Measurements from ENCODE around the gene ZFYVE28. TPM values are rescaled to one million over a fixed set of nuclear protein-coding genes. Genes with fewer than 3 reads are reported as not detected.
"Not testable (repeated sequence)": the region's sequence is repeated elsewhere in the genome, so short reads cannot be mapped to it uniquely, and the experiment has no call there.

ZFYVE28 gene
- total RNA-seq, 2 donors from 2014 or later: 7.4 to 8.4 TPM

DNA sequence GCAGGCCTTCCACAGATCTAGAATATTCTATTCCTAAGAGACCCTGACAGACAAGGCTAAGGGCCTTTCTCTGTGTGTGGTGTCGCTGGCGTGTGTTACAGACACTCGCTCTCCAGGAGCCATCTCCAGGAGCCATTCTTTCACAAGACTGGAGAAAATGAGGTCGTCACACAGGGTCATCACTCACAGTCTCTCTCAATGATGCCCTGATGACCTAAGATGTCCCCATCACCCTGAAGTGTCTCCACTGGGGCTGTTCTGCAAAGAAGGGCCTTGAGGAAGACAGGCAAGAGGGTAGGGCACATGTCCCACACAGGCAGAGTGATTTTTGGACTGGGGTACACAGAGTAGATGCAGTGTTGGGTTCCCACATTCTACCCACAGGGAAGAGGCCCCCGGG lies 34.7 kb downstream of the ZFYVE28 start:
- DNase-seq (ENCODE audit: low spot score): no peak
- intact Hi-C loops (cut with DNase I): no loop called here

DNA sequence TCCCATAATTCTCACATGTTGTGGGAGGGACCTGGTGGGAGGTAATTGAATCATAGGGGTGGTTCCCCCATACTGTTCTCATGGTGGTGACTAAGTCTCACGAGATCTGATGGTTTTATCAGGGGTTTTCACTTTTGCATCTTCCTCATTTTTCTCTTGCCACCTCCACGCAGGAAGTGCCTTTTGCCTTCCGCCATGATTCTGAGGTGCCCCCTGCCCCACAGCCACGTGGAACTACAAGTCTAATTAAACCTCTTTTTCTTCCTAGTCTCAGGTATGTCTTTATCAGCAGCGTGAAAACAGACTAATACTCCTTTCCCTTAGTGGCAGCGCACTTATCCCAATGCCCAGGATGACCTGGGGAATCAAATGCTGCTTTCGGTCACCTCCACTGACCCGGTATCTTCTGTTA lies 35.2 kb downstream of the ZFYVE28 start:
- DNase-seq (ENCODE audit: low spot score); intact Hi-C loops (cut with DNase I): not testable (repeated sequence)

DNA sequence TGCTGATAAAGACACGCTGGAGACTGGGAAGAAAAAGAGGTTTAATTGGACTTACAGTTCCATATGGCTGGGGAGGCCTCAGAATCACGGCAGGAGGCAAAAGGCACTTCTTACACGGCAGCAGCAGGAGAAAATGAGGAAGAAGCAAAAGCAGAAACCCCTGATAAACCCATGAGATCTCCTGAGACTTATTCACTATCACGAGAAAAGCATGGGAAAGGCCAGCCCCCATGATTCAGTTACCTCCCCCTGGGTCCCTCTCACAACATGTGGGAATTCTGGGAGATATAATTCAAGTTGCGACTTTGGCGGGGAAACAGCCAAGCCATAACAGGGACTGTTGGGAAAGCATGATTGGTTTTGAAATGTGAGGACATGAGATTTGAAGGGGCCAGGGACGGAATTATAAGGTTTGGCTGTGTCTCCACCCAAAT lies 35.7 kb downstream of the ZFYVE28 start:
- intact Hi-C loops (cut with DNase I); DNase-seq (ENCODE audit: low spot score): not testable (repeated sequence)

DNA sequence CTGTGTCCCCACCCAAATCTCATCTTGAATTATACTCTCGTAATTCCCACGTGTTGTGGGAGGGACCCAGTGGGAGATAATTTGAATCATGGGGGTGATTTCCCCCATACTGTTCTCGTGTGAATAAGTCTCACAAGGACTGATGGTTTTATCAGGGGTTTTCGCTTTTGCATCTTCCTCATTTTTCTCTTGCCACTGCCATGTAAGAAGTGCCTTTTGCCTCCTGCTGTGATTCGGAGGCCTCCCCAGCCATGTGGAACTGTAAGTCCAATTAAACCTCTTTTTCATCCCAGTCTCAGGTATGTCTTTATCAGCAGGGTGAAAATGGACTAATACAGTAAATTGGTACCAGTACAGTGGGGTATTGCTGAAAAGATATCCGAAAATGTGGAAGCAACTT lies 37.9 kb downstream of the ZFYVE28 start:
- DNase-seq (ENCODE audit: low spot score); intact Hi-C loops (cut with DNase I): not testable (repeated sequence)

DNA sequence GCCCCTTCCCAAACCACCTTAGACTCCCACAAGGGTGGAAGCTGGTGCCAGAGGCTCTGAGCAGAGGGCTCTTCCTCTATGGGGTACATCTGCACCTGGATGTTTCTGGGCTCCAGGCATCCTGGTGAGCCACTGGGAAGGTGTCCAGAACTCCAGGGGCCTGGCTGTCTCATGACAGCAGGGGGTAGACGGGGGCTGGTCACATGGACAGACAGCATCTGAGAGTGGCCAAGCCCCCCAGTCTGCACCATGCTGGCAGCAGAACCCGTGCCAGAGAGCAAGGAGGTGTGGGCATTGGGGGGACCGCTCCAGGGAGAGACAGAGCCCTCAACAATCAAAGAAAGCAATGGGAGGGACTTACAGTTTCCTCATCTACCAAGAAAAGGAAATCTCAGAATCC lies 39.5 kb downstream of the ZFYVE28 start:
- DNase-seq (ENCODE audit: low spot score): no peak
- intact Hi-C loops (cut with DNase I): no loop called here

DNA sequence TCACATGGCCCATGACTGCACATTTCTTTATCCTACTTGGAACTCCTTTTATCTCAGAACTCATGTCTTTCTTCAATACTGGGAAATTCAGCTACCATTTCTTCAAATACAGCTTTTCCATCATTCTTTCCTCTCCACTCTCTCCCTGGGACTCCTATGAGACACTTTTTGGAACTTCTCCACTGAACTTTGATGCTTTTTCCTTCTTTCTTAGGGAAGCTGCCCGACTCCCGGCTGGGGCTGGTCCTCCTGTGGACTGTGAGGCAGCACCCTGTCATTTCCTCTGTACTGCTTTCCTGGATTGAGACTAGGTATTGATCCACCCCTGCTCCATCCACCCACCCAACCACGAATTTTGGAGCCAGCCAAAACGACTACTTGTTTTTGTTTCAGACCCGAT lies 40.0 kb downstream of the ZFYVE28 start:
- intact Hi-C loops (cut with DNase I): no loop called here
- DNase-seq (ENCODE audit: low spot score): no peak

DNA sequence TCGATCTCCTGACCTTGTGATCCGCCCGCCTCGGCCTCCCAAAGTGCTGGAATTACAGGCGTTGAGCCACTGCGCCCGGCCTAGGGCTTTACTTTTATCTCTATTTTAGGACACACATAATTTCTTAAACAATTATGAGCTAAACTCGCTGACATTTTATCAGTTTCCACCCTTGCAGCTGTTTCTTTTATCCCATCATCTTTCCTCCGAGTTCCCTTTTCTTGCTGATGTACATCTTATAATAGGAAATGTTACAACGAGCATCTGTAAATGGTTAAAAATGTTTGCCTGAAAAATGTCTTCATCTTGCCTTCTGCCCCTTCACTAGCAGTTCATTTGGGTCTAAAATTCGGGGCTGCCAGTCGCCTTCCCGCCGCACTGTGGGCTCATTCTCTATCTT lies 41.2 kb downstream of the ZFYVE28 start:
- intact Hi-C loops (cut with DNase I): no loop called here

DNA sequence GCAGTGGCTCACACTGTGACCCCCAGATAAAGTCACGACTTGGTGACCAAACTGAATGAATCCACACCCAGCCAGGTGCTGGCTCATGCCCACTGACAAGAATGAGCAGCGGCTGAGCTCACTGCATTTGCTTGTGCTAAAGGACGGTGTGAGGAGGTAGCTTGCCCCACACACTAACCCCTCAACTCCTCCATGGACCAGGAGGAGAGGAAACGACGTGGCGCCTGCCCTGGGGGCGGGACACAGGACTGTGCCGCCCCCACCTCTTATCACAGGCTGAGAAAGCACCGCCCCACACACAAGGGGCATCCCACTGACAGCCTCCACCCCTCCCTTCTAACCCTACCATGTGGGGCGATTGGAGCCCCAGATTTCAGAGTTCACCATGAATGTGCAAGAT lies 43.0 kb downstream of the ZFYVE28 start:
- intact Hi-C loops (cut with DNase I): no loop called here
- DNase-seq (ENCODE audit: low spot score): no peak

More for the DNA sequence above, 41.2 kb downstream of the ZFYVE28 start:
- DNase-seq (ENCODE audit: low spot score): no peak

DNA sequence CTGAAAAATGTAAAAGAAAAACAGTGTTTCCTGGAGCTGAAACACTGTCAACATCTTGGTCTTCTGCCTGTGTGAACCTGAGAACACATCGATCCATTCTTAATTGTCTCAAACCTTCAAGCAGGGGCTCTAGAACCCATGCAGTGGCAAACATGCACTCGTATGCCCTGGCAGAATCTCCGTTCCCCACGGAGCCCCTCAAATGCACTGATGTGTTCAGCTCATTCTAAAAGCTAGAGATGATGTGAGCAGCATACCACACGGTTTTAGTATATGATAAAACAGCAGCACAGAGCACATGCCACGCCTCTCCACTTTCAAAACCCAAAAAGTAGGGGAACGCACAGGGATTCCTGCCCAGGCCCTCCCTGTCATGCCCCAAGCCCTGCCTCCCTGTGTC lies 44.9 kb downstream of the ZFYVE28 start:
- intact Hi-C loops (cut with DNase I): no loop called here
- DNase-seq (ENCODE audit: low spot score): no peak

DNA sequence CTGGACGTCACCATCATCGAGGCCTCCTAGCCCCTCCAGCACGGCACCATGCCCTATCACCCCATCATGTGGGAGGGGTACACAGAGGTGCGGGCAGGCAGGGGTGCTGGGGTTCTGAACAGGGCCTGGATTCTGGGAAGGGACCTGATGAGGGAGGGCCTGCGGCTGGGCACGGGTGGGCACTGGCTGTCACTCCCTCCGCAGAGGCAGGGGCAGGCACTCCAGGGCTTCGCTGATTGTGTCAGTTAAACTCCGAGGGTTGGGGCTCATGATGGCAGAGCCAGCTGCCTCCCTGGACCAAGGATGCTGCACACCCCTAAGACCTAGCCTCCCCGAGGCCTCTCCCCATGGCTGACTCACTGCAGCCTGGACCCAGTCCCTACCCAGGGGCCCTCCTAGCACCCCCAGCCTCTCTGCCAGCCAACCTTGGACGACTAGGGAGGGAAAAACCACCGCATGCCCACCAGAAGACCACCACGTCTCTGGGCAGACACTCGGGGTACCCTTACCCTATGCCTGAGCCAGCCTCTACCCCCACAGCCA lies 45.9 kb downstream of the ZFYVE28 start:
- no peak for DNase-seq (ENCODE audit: low spot score)
- intact Hi-C loops (cut with DNase I): no loop called here

DNA sequence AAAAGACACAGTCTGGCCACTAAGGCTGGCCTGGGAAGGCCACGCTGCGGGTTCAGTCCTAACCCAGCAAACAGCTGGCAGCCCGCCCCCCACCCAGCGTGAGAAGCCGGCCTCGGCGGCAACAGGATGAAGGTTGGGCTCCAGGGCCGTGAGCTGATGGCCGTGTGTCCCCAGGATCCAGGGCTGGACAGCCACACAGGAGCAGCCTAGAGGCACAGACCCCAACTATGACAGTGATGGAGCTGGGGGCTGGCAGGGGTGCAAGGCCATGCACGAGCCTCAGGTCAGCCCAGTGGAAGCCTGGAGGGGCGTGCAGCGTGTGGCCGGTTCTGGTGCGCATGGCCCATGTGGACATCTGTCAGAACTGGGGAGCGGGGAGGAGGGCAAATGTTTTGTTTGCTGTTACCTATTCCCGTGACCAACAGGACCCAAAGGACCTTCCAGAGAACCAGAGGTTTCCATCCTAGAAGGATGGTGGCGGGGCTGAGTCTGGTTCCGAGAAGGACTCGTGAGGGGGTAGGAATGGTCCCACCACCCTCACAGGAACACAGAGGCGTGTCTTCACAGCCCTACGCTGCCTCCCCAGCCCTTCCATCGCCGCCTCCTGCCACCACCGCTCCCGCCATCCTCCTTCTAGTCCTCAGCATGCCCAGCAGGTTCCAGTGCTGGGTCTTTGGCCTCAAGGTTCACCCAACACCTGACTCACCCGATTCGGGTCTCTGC lies 46.5 kb downstream of the ZFYVE28 start:
- no peak for DNase-seq (ENCODE audit: low spot score)
- intact Hi-C loops (cut with DNase I): no loop called here

DNA sequence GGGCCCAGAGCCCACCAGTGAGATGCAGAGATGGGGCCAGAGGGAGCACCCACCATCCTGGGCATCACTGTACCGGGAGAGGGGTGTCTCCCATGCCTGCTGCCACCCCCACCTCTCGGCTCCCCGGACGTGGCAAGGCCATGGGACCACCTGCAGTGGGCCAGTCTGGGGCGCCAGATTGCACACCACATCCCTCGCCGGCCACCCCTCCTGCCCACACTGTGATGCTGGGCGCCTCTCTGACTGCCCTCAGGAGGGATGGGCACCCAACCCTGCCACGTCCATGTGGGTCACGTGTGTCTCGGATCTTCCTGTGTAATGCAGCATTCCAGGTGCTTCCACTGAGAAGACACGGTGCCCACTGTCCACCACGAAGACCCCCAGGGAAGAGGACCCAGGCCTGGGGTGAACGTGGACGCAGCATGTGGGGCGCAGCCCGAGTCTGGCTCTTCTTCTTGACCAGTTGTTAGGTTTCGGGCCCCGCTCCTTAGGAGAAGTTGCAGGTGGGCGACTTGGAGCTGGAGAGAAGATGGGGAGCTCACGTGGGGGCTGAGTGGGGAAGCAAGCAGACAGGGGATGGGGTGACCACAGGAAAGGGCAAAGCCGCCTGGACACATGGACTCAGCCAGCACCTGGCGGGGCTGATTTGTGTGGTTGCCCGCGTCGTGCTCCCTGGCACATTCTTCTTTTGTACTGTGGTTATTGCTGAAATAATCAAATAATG lies 47.7 kb downstream of the ZFYVE28 start:
- DNase-seq (ENCODE audit: low spot score): no peak
- intact Hi-C loops (cut with DNase I): no loop called here

DNA sequence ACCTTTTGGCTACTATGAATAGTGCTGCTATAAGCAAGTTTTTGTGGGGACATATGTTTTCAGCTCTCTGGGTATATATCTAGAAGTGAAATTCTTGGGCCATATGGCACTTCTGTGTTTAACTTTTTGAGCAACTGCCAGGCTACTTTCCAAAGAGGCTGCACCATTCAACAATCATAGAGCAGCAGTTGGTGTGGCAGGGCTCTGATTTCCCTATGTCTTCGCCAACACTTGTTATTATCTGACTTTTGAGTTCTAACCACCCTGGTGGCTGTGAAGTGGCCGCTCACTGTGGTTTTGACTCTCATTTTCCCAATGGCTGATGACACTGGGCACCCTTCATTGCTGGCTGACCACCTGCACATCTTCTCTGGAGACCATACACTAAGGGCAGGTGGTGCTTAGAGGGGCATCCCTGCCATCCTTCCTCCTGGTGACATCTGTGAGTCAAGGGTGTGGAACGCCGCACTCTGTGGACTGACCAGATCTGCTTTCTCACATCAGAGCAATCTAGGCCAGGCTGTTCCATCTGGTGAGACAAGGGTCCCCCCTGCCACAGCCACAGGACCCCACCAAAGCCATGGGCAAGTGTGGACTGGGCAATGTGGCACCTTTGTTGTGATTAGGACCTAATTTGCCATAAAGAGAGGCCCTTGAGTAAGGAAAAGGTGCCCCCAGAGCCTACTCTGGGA lies 49.6 kb downstream of the ZFYVE28 start:
- intact Hi-C loops (cut with DNase I): no loop called here
- DNase-seq (ENCODE audit: low spot score): peak; percentile 74

DNA sequence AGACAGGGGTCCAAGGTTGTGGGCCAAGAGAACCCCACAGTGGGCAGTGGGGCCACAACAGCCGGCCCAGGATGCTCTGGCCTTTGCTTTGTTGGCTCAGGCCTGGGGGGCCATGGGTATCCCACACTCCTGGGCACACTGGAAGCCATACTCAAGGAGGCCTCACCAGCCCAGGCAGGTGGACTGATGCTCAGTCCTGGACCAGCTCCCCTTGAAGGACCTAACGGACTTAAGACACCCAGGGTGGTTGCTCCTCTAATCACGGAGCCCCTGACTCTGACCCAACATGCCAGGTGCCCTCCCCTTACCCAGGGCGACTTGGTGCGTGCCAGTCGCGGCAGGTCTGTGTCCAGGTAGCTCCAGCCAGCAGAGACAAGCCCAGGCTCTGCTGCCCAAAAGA lies 50.8 kb downstream of the ZFYVE28 start:
- DNase-seq (ENCODE audit: low spot score): peak; percentile 41
- intact Hi-C loops (cut with DNase I): no loop called here

DNA sequence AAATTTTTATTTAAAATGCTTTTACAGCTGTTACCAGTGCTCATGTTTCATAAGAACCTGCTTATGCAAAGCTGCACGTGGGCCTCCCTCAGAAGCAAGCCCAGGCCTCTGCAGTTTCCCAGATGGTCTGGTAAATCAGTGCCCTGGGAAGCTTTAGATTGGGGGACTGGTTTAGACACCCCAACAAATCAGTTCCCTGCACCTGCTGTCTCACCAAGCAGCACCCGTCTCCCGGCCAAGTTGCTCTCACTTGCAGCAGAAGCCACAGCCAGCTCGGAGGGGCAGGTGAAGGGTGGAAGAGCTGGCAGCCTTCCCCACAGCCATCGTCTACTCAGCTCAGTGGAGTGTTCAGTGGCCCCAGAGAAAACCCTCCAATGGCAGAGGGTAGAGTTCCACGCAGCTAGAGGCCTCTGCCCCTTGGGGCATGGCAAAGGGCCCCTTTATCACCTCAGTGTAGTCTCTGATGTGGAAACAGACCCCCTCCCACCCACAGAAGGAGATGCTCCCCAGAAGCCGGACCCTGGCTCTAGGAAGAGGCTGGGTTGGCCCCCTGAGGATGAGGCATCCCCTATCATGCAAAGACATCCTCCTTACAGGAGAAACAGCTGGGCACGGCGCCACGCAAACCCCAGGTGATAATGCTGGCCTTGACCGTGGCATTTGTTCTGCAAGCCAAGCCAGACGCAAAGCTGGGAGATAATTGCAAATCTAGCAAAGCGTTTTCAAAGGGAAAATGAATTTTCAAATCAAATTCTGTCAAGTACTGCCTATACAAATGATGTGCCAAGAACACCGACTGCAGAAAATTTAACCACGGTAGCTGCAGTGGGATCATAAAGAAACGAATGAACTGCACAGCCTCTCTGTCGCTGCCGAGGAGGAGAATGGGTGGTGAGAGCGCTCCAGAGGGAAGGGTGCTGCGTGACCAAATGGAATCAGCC lies 51.9 kb downstream of the ZFYVE28 start:
- intact Hi-C loops (cut with DNase I): no loop called here
- peak; percentile 67 for DNase-seq (ENCODE audit: low spot score)

DNA sequence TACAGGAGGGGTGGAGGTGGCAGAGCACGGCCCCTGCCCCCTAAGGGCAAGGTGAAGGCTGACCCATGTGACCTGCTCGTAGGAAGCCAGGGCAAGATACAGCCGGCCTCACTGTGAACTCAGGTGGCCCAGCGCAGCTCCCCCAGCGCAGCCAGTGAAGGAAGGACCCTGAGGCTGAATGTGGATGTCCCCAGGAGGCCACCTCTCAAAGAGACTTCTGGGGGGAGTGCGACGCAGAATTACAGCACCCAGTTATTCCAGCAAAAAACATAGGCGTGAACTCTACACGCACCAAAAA lies 52.6 kb downstream of the ZFYVE28 start:
- DNase-seq (ENCODE audit: low spot score): peak; percentile 62
- intact Hi-C loops (cut with DNase I): no loop called here

DNA sequence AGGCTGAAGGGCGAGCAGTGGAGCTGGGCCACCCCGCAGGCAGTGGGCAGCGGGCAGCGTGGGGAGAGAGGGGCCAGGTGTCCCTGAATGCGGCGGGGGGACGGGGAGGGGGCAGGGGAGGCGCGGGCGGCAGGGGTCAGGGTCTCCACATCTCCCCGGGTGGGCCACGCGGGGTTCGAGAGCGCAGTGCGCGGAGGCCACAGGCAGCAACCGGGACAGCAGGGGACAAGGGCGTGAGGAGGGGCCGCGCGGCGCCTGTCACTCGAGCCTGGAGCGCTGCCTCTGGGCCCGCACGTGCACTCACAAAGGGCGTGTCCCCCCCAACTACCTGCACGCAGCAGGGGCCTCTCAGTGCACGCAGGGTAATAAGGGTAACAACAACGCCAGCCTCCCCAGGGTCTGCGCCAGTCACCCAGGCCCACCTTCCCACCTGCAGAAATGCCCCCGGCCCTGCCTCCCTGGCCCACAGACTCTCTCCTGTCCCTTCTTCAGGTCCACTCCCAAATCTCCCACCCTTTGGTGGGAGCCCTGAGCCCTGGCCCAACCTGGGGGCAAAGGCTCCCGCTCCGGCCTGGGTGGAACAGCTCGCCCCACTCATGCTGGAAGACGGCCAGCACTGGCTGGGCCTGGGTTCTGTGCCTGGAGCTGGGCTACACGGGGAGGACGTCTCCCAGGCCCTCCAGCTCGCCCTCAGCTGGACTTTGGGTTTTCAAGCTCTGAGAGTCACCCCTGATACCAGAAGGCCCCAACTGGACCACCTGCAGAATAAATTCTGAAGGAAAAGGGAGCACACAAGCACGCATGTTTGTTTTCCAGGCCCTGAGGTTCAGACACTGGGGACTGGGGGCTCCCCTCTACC lies 53.2 kb downstream of the ZFYVE28 start:
- DNase-seq (ENCODE audit: low spot score): peak; percentile 77
- intact Hi-C loops (cut with DNase I): no loop called here

DNA sequence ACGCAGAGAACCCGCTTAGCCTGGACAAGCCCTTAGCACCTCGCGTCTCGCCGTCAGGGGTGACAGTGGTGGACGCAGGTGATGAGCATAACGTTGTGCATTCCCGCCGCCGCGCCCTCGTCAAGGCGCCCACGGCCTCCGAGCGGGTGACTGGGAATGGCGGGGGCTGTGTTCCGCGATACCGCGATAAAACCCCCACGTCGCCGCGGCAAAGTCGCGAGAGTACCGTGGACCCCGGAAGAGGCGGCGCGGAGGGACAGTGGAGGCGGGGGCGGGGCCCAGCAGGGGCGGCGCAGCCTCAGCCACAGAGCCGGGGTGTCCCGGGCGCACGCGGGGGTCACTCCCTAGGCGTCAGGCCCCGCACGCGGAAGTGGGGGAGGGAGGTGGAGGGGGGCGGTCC lies 53.8 kb downstream of the ZFYVE28 start:
- intact Hi-C loops (cut with DNase I): no loop called here
- peak; percentile 83 for DNase-seq (ENCODE audit: low spot score)
